ENCODE data around the gene TSLP. TPM values are rescaled to one million over a fixed set of nuclear protein-coding genes. Genes with fewer than 3 reads are reported as not detected.

Gene TSLP
- total RNA-seq, 2 experiments from 2014 or later = 0.58 to 0.99 TPM

DNA sequence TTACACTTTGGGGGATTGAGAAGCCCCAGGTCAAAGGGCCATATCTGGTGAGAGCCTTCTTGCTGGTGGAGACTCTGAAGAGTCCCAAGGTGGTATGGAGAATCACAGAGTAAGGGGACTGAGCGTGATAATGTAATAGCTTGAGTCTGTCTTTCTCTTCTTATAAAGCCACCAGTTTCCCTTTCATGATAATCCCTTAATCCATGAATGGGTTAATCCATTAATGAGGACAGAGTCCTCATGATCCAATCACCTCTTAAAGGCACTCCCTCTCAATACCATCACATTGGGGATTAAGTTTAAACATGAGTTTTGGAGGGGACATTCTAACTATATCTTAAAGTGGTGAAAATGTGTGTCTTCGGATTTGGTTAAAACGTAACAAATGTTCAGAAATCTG lies 42.2 kb downstream of the TSLP start:
- POLR2A ChIA-PET = no interaction called here
- Mint-ChIP-seq H3K27me3 (no peaks in the 10 kb centered on the region), H3K36me3 (peaks cover 23% of the 10 kb centered on the region), H3K27ac (peak overlapping the region; percentile 8), H3K4me1 (peaks cover 8% of the 10 kb centered on the region), H3K4me3 (no peak overlapping the region), H3K9me3 (no peaks in the 10 kb centered on the region)
- DNase-seq (no peak), ATAC-seq (ENCODE audit: low read depth) (no peak)

DNA sequence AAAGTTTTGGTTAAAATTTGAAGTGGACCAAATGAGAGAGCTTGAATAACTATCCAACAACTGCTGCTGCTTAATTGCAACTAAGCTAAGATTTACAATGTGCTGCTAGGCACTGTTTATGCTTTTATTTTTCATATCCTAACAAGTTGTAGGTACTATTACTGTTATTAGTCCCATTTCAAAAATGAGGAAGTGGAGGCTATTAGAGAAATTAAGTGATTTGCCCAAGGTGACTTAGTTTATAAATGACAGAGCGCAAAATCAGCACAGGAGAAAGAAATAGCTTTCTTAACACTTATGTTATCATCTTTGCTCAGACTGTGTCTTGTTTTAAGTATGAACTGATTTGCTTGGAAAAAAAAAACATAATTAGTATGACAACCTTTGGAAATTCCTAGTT lies 43.7 kb downstream of the TSLP start:
- ATAC-seq (ENCODE audit: low read depth) = no peak
- Mint-ChIP-seq H3K27me3 (no peaks in the 10 kb centered on the region), H3K27ac (no peak overlapping the region), H3K9me3 (no peaks in the 10 kb centered on the region), H3K4me1 (peaks cover 8% of the 10 kb centered on the region), H3K36me3 (peaks cover 26% of the 10 kb centered on the region), H3K4me3 (no peak overlapping the region)
- DNase-seq = no peak
- POLR2A ChIA-PET = no interaction called here

DNA sequence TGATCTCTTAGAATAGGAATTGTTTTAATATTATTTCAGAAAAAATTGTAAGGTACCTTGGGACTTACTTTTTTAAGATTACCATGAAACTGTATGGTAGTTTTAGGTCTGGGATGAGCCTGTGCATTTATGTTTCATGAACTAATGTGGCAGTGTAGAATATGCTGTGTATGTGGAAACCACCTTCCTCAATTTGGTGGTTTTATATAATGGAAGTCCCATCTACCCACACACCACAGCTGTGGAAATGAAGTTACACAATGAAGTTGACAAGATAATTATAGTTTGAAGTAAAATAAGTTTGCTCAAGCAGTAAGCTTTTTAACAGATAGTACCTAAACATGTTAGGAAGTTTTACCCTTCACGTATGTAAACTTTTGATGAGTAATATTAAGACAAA lies 45.0 kb downstream of the TSLP start:
- Mint-ChIP-seq H3K4me3 (no peak overlapping the region), H3K4me1 (peaks cover 8% of the 10 kb centered on the region), H3K36me3 (peaks cover 28% of the 10 kb centered on the region), H3K9me3 (no peaks in the 10 kb centered on the region), H3K27ac (no peak overlapping the region), H3K27me3 (no peaks in the 10 kb centered on the region)
- no peak for ATAC-seq (ENCODE audit: low read depth)
- POLR2A ChIA-PET = no interaction called here
- no peak for DNase-seq

DNA sequence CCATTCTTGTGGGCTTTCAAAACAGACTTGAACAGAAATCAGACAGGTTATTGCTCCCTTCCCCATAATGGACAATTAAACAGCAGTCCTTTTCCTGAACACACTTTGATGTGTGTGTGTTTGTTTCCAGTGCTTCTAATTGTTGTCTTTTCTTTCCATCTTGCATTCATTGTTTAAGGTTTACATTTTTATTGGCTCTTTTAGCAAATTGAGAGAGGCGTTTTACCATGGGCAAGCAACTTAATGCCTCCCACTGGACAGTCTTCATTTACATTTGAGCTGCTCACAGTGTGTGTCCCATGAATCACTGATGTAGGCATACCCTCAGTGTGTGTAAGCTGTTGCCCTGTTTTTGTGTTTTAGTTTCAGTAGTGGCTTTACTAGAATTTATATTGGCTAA lies 45.6 kb downstream of the TSLP start:
- no peaks in the 10 kb centered on the region for H3K27me3 Mint-ChIP-seq
- ATAC-seq (ENCODE audit: low read depth) = no peak
- POLR2A ChIA-PET = no interaction called here
- no peak overlapping the region for H3K27ac Mint-ChIP-seq
- H3K4me3 Mint-ChIP-seq = no peak overlapping the region
- H3K9me3 Mint-ChIP-seq = no peaks in the 10 kb centered on the region
- H3K4me1 Mint-ChIP-seq = peaks cover 7% of the 10 kb centered on the region
- DNase-seq = no peak
- peaks cover 26% of the 10 kb centered on the region for H3K36me3 Mint-ChIP-seq

DNA sequence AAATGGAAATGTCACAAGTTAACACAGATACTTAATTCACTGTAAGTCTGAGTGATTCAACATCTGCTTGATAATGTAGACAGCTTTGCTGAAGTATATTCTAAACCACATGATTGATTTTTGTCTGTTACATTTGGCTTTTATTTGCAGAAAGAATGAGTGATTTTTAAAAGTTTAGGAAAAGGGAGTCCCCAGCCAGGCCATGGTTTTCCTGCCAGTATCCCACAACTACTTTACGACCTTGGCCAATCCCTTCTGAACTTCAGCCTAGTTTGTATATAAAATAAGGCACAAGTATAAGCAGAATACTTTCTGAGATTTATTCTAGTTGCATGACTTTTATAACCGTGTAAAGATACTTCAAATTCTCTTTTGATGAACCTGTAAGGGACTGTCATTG lies 47.7 kb downstream of the TSLP start:
- peaks cover 5% of the 10 kb centered on the region for H3K4me1 Mint-ChIP-seq
- POLR2A ChIA-PET = no interaction called here
- H3K27me3 Mint-ChIP-seq = no peaks in the 10 kb centered on the region
- no peak for ATAC-seq (ENCODE audit: low read depth)
- DNase-seq = no peak
- H3K36me3 Mint-ChIP-seq = peaks cover 24% of the 10 kb centered on the region
- no peaks in the 10 kb centered on the region for H3K9me3 Mint-ChIP-seq
- H3K4me3 Mint-ChIP-seq = no peak overlapping the region
- no peak overlapping the region for H3K27ac Mint-ChIP-seq

DNA sequence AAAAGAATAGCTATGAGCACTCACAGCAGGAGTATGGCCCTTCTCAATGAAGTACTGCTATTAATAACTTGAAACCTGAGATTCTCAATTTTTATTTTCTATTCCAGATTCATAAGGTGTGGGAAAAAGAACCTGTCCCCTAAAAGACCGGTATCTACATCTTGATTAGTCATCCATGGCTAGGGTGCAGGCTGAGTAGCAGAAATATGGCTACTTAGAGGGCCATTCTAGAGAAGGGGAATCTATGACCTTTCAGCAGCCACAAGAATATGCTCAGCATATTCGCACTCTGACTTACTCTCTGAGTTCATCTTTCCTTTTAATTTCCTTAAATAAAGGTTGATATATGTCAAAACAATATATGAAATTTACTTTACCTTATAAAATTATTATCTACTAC lies 48.3 kb downstream of the TSLP start:
- DNase-seq (no peak), ATAC-seq (ENCODE audit: low read depth) (no peak)
- POLR2A ChIA-PET = no interaction called here
- H3K4me1 Mint-ChIP-seq = peaks cover 5% of the 10 kb centered on the region
- H3K27ac Mint-ChIP-seq = no peak overlapping the region
- peaks cover 27% of the 10 kb centered on the region for H3K36me3 Mint-ChIP-seq
- H3K27me3 Mint-ChIP-seq = no peaks in the 10 kb centered on the region
- no peak overlapping the region for H3K4me3 Mint-ChIP-seq
- no peaks in the 10 kb centered on the region for H3K9me3 Mint-ChIP-seq

DNA sequence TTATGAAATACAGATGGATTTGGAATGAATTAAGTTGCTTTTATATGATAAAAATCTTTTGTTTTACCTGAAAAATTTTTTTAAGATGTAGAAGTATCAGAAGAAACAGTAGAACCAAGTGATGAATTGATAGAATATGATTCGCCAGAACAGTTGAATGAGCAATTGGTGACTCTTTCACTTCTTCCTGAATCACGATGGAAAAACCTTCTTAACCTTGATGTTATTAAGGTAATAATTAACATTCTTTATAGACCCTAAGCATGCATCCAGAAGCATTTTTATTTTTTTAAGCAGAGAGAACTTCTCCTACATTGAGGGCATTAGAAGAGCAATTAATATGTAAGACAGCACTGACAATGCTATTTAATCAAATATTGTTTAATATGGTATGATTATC lies 49.4 kb downstream of the TSLP start:
- Mint-ChIP-seq H3K4me1 (peaks cover 4% of the 10 kb centered on the region), H3K27ac (no peak overlapping the region), H3K27me3 (no peaks in the 10 kb centered on the region), H3K36me3 (peaks cover 26% of the 10 kb centered on the region), H3K4me3 (no peak overlapping the region), H3K9me3 (no peaks in the 10 kb centered on the region)
- DNase-seq (no peak), ATAC-seq (ENCODE audit: low read depth) (no peak)
- POLR2A ChIA-PET = no interaction called here

DNA sequence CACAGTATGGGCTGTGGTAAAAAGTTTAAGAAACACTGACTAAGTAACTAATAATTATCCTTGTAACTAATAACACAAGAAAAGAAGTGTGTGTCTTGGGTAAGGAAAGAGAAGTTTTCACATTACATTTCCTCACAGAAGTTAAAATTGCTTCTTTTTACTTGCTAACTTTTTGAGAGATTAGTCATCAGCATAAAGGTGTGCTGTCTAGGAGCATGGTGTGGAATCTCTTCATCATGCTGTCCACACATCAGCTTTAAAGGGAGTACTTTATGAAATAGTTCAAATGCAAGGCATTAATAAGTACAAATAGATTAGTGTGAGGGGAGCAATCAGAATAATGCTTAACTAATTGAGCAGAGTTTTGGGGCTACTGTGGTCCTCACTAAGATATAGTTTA lies 50.4 kb downstream of the TSLP start:
- Mint-ChIP-seq H3K4me1 (peaks cover 4% of the 10 kb centered on the region), H3K27me3 (no peaks in the 10 kb centered on the region), H3K27ac (no peak overlapping the region), H3K36me3 (peaks cover 30% of the 10 kb centered on the region), H3K4me3 (no peak overlapping the region), H3K9me3 (no peaks in the 10 kb centered on the region)
- DNase-seq (no peak), ATAC-seq (ENCODE audit: low read depth) (no peak)
- POLR2A ChIA-PET = no interaction called here

DNA sequence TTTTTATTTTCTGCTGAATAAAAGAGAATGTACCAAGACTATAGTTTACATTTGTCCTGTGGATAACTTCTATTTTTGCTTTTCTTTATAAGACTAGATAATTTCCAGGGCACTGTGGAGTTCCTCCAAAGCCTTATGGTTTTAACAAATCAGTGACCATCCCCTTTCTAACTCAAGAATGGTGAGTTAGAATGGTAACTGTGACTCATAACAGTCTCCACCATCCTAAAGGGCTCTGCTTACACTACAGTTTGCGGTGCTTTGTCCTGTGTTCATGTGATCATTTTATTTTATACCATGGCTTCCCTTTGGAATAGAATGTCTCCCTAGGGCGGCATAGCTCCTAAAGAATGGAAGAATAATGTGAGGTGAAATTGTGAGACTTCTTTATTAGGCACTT lies 50.9 kb downstream of the TSLP start:
- H3K36me3 Mint-ChIP-seq = peaks cover 26% of the 10 kb centered on the region
- no peak overlapping the region for H3K27ac Mint-ChIP-seq
- ATAC-seq (ENCODE audit: low read depth) (no peak), DNase-seq (no peak)
- POLR2A ChIA-PET = no interaction called here
- H3K27me3 Mint-ChIP-seq = no peaks in the 10 kb centered on the region
- no peak overlapping the region for H3K4me3 Mint-ChIP-seq
- H3K9me3 Mint-ChIP-seq = no peaks in the 10 kb centered on the region
- peaks cover 4% of the 10 kb centered on the region for H3K4me1 Mint-ChIP-seq

DNA sequence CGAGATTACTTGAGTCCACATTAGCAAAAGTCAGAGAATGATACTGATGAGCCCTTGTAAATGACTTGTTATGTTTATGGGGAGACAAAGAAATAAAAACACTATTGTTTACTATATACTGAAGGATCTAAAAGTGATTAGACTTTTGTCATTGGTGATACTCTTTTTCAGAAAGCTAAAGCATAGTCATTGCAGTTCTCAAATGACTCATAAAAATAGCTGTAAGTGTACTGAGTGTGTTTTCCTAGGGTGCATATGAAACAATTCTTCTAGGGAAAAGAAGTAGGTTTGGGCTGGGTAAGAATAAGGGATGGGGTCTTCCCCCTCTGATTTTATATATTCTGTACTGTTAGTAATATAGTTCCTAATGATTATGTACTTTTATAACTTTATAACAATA lies 53.3 kb downstream of the TSLP start:
- no peaks in the 10 kb centered on the region for H3K4me1 Mint-ChIP-seq
- no peaks in the 10 kb centered on the region for H3K9me3 Mint-ChIP-seq
- ATAC-seq (ENCODE audit: low read depth) (no peak), DNase-seq (no peak)
- H3K4me3 Mint-ChIP-seq = no peak overlapping the region
- H3K27me3 Mint-ChIP-seq = no peaks in the 10 kb centered on the region
- POLR2A ChIA-PET = no interaction called here
- H3K36me3 Mint-ChIP-seq = peaks cover 25% of the 10 kb centered on the region
- no peak overlapping the region for H3K27ac Mint-ChIP-seq

DNA sequence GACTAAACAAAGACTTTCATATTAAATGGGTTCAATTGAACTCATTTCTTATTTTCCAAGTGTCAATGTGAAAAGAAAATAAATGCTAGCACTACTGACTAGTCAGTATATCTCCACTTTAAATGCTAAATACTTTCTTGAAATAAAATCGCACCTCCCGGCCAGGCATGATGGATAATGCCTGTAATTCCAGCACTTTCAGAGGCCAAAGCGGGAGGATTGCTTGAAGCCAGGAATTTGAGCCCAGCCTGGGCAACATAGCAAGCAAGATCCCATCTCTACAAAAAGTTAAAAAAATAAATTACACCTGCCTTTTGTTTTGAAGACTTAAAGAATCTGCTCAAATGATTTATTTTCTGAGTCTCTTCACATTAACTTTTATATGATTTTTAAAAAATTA lies 55.4 kb downstream of the TSLP start:
- Mint-ChIP-seq H3K4me3 (no peak overlapping the region), H3K27me3 (no peaks in the 10 kb centered on the region), H3K36me3 (peaks cover 19% of the 10 kb centered on the region), H3K9me3 (no peaks in the 10 kb centered on the region), H3K27ac (no peak overlapping the region), H3K4me1 (no peaks in the 10 kb centered on the region)
- ATAC-seq (ENCODE audit: low read depth) (no peak), DNase-seq (no peak)
- POLR2A ChIA-PET = no interaction called here

Other genes starting within 250 kb of the TSLP start
- 10 to 100 TPM; 25.9 to 26.4 TPM for gene WDR36, start 20.6 kb downstream of the TSLP start, total RNA-seq
- 100 to 1,000 TPM; 132 to 154 TPM for gene CAMK4, start 152.7 kb downstream of the TSLP start, total RNA-seq